Glomerular visceral epithelial cell (primary cell): ENCODE data around the gene ERBB4.

Experiments
- DNase-seq: peaks from one replicate; pipeline ENCODE4 v3.0.0-alpha.2; 2016; ENCODE audit errors: extremely low spot score

The ERBB4 gene

GRCh38 chr2:211351987-211352386, 1186.6 kb downstream of the ERBB4 start:
- DNase-seq, result peak; percentile 36

- DNase-seq, result no peak
Measured at GRCh38 chr2:211349031-211349430, 1189.6 kb downstream of the ERBB4 start.

- DNase-seq, result no peak
Measured at GRCh38 chr2:211347328-211347727, 1191.3 kb downstream of the ERBB4 start.

- no peak for DNase-seq
Measured at GRCh38 chr2:211344289-211344688, 1194.3 kb downstream of the ERBB4 start.

GRCh38 chr2:211333377-211333776, 1205.2 kb downstream of the ERBB4 start:
- peak; percentile 48 for DNase-seq

- no peak for DNase-seq
Measured at GRCh38 chr2:211331736-211332135, 1206.9 kb downstream of the ERBB4 start.

GRCh38 chr2:211329882-211330281, 1208.7 kb downstream of the ERBB4 start:
- DNase-seq, result no peak

- DNase-seq, result no peak
Measured at GRCh38 chr2:211329421-211329820, 1209.2 kb downstream of the ERBB4 start.

GRCh38 chr2:211328126-211328525, 1210.5 kb downstream of the ERBB4 start:
- DNase-seq, result no peak
